ENCODE measurements around the gene CANT1.
"Not testable (repeated sequence)": the region's sequence is repeated elsewhere in the genome, so short reads cannot be mapped to it uniquely, and the experiment has no call there.

CANT1 gene

DNA sequence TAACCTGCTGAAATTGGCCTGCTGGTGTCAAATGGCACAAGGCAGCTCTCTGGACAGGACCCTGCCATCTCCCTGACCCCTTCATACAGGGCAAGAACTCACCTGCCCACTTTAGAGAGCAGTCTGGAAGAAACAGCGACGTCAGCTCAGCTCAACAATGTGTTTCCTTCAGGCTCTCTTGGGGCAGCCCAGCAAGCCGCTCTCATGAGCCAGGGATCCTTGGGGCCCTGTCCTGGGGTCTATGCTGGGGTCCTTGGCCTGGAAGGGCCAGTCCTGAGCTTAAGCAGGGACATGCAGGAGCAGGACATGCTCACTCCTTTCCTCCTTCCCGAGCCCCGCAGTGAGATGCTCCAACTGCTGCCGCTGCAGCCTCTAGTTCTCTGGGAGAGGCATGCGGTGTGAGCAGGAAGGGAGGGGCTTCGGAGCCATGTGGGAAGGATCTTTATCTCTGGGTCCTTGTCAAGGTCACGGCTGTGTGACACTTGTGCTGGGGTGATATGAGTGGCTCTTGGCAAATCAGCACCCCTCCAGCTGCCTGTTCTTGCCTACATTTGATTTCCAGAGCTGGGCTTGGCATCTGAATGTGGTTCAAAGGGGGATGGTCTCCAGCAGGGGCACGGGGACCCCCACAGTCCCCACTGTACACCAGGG is 17.8 kb upstream of the CANT1 start:
- DNase-seq, result no peak

DNA sequence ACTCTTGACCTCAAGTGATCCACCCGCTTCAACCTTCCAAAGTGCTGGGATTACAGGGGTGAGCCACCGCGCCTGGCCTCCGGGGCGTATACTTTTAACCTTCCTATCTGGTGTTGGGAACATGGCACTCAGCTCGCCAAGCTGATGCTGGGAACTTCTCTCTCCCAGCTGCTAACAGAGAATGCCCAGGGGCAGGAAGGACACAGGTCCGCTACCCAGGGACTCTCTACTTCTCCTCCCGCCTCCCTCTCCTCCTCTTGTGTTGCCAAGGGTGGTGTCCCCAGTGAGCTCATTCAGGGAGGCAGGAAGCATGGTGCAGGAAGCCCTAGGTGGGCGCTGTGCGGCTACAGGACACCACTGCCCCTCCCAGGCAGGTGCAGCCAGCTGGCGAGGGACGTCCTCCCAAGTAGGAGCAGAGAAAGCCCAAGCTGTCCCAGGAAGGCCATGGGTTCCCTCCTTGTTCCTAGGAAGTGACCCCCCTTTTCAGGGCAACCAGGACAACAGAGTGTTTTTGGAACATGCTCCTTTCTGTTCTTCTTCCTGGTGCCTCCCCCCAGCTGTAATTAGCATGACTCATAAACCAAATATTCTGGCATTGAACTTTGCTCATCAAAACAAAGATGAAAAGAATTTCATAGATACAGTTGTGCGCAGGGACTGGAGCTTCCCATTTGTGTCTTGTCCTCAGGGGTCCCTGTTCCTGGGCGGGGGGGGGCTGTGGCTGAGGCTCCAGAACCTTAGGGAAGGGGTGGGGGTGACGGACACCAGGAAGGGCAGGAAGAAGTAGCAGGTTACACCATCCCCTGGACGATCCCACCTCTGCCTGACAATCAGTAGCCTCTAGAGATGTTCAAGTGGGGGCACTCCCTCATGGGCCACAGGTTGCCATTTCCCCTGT is 17.1 kb upstream of the CANT1 start:
- no peak for DNase-seq

DNA sequence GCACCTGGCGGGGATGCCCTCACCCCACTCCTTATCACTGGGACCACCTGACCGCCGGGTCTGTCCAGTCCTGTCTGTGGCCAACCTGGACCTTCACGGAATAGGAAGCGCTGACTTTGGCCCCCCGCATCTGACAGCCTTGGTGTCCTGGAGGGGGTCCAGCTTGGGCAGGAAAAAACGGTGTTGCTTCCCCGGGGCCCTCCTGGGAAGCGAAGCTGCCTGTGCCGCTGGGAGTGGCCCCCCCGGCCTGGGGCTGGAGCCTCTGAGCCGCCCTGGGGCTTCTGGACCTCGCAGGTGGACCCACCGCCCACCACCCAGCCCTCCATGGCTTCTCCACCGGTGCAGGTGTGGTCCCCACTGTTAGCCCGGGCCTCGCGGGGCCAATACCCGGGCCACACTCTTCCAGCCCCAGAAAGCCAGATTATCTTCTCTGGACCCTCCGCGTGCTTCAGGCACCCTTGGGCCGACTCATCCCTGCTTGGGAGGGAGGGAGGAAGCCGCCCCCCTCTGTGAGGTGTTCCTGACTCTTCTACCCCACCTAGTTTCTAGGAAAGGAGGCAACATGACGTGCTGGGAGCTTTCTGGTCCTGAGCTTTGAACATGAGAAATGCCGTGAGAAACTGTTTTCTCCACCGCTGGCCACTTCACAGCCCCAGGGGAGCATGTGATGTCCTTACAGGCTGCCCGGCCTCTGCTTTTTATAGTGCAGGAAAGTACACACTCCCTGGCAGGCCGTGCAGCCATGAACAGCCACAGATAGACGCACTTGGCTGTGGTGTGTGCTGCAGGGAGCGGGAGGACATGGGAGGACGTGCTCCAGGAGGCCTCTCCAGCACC is 15.6 kb upstream of the CANT1 start:
- DNase-seq, result no peak

DNA sequence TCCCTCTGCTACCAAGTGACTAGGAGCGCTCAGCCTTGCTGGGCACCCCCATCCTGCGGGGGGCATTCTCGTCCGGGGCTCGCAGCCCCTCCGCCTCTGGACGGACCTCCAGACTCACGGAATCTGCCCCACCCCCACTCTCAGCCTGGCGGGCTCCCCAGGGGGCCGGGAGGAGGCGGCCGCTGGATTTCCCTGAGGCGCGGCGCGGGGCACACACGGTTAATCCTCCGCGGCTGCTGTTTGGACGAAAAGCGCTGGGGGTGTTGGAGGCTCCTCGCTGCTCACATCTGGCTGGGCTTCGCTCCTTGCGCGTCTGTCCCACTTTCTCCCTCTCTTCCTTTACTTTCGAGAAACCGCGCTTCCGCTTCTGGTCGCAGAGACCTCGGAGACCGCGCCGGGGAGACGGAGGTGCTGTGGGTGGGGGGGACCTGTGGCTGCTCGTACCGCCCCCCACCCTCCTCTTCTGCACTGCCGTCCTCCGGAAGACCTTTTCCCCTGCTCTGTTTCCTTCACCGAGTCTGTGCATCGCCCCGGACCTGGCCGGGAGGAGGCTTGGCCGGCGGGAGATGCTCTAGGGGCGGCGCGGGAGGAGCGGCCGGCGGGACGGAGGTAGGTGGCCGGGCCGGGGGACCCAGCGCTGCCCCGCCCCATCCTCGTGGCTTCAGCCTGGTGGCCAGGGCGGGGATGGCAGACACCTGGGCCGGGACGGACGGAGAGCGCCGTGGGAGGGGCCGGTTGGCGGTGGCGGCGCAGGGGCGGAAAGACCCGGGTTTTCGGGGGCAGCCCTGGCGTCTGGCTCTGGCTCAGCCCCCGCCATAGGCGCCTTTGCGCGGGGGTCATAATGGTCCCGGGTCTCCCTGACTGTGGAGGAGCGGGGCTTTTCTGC is 14.6 kb upstream of the CANT1 start, which contains the start of gene C1QTNF1:
Gene C1QTNF1, plus strand, starts transcription at position 284 of the 886 bp plus-strand sequence. CDS start 19,800 bp downstream, outside the sequence.
- DNase-seq, result no peak

DNA sequence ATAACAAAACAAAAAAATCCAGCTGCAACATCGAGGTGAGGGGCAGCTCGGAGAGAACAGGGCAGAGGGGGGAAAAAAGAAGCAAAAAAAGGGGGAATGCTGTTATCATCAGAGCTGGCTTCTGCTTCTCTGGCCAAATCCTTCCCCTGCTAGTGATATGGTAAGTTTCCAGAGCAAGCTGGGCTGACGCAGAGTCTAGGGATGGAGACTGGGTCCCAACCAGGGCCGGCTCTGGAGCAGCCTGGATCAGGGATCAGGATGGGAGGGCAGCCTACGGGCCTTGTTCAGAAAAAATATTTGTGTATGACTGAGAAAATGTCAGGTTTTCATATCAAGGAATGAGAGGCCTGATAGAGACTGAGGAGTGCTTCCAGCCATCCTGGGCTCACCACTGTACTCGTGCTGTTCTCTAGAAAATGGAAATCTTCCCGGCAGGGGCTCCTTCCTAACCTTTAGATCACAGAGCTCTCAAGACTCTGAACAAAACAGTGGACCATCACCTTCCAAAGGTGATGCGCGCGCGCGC is 13.7 kb upstream of the CANT1 start:
- DNase-seq, result no peak

DNA sequence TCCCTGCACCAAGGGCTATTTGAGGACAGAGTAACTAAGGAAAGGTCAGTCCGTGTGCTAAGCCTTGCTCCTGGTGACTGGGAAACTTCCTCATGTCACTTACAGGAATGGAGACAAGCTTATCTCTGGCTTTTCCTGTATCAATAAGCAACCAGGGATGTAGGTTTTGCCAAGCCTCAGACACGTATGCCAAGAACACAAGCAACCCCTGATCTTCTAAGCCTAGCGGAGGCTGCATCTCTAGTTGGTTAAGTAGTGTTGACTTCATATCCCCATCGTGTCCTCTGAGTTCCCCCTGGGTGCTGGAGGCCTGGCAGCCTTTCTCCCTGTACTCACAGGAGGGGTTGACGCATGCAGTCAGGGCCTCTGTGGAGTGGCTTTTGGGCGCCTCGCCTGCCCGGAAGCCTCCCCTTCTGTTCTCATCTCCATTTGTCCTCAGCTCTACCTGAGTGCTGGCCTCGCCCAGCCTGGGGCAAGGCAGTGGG is 13.0 kb upstream of the CANT1 start:
- no peak for DNase-seq

DNA sequence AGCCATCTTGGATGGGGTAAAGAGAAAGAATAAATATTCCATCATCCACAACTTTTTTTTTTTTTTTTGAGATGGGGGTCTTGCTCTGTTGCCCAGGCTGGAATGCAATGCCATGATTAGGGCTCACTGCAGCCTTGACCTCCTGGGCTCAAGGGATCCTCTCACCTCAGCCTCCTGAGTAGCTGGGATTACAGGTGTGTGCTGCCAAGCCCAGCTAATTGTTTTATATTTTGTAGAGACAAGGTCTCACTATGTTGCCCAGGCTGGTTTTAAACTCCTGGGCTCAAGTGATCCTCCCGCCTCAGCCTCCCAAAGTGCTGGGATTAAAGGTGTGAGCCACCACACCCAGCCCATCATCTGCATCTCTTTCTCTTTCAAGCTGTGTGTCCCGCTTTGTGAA is 12.4 kb upstream of the CANT1 start:
- not testable (repeated sequence) for DNase-seq

DNA sequence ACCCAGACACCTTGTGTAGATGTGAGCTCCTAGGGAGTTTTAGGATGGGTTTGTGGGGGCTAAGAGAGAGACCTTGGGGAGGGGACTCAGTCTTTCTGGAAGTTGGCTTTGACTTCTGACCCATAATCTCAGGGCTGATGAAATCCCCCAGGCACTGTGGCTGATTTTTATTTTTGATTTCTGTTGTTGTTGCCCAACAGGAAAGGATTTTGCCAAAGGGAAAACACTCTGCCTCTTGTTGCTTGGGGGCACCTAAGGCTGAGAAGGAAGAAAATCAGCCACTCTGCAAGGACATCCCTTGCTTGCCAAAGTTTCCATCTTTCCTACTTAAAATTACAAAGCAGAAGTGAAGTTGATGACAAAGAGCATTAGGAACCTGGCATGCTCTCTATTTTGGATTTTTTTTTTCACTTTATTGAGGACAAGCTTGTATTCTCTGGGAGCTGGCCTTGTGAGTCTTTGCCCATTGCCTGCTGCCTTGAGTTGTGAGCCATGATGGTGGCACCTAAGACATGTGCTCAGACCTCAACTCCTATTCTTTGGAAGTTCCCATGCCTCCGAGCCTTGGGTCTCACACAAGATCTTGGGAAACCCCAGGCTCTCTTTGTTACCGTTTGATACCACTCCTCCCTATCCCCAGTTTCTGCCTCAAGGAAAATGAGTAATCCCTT is 11.2 kb upstream of the CANT1 start:
- no peak for DNase-seq

DNA sequence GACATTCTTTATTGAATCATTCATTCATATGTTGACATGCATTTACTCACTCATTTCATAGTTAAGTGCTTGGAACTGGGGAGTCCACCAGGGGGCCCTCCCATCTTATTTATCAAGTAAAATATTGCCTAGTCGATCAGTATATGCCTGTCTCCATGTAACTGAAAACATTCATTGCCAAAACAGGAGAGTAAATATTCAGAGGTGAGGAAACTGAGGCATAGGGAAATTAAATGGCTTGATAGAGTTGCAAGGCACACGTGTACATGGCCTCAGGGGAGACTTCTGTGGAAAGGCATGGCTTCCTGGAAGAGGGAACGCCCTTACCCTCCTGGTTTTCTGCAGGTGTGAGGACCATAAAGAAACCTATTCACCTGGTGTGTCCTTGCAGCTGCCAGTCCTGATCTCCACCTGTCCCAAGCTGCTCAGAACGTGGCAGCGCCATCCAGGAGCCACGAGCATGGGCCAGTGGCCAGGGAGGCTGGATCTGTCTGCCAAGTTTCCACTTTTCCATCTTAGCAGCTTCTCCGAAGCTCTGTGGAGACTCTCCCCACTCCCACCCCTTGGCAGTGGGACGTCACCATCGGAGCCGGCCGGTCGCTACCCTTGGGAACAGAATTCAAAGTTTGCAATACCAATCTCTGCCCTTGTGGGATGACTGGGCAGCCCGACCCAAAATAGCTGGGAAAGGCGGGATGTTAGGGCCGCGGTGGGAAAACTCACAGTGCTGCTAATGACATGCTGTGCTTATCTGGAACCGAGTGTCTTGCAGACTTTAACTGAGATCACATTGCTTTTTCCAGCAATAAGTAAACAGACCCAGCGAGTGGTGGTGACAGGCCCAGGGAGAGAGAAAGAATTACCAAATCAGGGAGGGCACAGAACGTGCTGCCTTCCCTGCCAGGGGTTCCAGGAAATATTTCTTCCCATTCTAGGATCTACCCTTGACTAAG is 10.3 kb upstream of the CANT1 start:
- DNase-seq, result no peak

DNA sequence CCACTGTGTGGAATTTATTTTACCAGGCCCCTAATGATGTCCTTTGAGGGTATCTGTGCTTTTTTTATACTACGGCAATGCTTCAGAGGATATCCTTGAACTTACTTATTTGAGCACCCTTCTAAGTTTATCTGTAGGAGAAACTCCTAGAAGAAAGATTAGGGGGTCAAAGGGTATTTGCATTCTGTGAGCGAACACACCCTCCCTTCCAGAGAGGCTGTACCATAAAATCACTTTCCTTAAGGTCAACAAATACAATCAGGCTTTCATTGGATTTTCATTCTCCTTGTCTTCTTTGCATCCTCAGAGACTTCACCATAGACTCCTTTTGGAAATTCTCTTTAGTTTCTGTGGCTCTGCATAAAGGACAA is 9.7 kb upstream of the CANT1 start:
- DNase-seq, result no peak

DNA sequence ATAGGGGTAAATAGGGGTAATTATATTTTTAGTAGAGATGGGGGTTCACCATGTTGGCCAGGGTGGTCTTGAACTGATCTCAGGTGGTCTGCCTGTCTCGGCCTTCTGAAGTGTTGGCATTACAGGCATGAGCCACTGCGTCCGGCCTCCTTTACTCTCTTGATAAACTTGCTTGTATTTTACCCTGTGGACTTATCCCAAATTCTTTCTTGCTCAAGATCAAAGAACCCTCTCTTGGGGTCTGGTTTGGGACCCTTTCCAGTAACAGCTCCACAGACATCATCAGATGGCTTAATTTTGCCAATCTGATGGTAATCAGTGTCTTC is 8.8 kb upstream of the CANT1 start:
- DNase-seq, result no peak

DNA sequence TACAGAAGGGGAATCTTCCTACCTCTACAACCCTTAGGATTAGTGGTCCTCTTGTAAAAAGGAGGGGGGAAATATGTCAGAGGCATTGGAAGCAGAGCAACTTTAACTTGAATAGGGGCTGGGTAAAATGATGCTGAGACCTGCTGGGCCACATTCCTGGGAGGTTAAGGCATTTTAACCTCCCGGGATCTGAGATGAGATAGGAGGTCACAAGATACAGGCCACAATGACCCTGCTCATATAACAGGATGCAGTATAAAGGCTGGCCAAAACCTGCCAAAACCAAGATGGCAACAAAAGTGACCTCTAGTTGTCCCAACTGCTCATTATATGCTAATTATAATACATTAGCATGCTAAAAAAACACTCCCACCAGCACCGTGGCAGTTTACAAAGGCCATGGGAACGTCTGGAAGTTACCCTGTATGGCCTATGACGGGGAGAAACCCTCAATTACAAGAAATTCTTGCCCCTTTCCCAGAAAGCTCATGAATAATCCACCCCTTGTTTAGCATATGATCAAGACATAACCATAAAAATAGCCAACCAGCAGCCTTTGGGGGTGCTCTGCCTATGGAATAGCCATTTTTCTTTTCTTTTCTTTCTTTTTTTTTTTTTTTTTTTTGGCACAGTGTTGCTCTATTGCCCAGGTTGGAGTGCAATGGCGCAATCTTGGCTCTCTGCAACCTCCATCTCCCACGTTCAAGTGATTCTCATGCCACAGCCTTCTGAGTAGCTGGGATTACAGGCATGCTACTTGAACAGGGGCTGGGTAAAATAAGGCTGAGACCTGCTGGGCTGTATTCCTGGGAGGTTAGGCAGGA is 8.2 kb upstream of the CANT1 start:
- DNase-seq, result no peak

DNA sequence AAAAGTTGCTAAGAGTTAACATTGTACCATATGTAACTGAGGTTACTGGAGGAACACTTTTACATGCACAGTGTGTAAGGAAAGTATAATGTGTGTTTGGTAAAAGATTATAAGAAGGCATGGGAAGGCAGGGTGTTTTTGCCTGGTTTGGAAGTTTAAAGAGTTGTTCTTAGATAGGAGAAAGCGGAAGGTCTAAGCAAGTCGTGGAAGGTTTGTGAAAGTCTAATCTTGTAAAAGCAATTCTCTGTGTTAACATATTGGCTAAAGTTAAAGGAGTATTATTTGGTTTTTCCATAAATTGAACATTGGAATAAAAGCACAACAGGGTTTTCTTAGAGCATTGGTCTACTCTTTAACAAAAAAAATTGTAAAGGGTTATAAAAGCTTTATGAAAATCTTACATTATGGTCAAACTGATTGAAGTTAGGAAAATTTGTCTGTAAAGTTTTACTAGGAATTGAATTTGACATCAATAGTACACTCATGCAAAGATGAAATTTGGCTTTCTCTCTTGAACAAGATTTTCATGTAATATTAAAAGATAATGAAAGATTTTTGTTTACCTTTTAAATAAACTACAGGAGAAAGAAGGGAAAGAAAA is 4.7 kb upstream of the CANT1 start:
- no peak for DNase-seq

DNA sequence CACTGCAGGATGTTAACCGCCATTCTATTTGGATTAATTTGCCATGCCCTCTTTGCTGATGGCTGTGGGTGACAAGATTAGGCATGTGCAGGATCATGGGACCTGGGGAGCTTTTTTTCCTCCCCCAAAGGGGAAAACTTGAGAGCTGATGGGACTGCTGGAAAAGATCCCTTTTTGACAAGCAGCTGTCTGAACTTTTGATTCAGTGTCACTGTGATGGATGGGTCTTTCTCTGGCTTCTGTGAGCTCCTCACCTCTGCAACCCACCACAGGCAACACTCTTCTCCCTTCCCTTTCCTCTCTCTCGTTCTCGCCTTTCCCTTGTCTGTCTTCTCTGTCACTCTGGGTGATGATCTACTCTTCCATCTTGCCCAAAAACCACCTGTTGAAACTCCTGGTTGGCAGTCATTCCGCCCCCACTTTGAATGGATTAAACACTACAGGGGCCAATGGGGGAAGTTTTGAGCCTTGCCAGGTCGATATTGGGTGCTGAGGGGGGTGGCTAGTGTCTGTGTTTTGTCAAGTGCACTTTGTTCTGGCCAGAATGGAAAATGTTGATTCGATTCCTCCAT is 3.1 kb upstream of the CANT1 start:
- DNase-seq, result no peak

DNA sequence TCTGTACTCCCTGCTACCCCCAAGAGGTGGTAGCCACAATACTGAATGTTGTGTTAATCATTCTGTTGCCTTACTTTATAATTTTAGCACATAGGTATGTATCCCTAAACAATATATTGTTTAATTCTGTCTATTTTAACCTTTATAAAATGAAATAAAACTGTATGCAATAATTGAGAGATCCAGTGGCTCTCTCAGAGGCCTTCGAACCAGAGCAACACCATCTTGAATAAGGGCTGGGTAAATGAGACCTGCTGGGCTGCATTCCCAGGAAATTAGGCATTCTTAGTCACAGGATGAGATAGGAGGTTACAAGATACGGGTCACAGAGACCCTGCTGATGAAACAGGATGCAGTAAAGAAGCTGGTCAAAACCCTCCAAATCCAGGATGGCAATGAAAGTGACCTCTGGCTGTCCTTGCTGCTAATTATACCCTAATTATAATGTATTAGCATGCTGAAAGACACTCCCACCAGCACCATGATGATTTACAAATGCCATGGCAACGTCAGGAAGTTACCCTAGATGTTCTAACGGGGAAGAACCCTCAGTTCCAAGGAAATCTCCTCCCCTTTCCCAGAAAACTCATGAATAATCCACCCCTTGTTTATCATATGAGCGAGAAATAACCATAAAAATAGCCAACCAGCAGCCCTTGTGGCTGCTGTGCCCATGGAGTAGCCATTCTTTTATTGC is 2.0 kb upstream of the CANT1 start:
- no peak for DNase-seq

DNA sequence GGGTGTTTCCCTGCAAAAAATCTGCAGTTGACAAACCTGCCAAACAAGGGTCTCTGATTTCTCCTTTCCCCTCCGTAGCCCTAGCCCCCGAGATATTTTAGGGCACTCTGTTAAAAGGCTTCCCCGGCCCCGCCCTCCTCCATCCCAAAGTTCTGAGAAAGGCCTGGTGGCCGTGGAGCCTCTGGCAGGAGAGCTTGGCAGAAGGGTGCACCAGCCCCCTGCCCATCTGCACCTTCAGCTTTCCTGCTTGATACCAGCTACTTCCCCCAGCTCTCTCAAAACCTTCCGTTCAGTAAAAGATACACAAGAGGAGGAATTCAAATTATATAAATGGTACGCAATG is 711 bp upstream of the CANT1 start:
- DNase-seq, result no peak

DNA sequence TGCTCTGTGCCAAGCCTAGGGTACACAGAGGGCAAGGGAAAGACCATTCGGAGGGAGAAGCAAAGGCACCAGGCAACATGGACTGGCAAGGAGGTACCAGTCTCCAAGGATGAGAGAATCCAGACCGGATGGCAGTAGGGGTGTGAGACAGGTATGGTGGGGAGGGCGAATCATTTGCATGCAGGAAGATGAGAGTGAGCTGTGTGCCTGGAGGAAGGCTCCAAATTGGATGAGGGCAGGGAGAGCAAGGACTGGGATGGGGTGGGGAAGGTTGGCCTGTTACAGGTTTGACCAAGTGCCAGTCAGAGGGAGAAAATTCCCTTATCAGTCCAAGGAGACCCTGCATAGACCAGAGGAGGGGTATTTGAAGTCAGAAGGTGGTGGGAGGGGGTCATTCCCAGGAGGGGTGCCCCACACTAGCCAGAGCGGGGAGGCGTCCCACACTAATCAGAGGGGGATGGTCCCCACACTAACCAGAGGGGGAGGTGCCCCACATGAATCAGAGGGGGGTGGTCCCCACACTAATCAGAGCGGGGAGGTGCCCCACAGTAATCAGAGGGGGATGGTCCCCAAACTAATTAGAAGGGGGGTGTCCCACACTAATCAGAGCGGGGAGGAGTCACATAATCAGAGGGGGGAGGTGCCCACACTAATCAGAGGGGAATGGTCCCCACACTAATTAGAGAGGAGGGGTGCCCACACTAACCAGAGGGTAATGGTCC is 737 bp downstream of the CANT1 start:
- DNase-seq, result no peak

All from cortex of kidney (tissue), 1 donor.